ENCODE measurements around the gene TMEM222.

Gene TMEM222

DNA sequence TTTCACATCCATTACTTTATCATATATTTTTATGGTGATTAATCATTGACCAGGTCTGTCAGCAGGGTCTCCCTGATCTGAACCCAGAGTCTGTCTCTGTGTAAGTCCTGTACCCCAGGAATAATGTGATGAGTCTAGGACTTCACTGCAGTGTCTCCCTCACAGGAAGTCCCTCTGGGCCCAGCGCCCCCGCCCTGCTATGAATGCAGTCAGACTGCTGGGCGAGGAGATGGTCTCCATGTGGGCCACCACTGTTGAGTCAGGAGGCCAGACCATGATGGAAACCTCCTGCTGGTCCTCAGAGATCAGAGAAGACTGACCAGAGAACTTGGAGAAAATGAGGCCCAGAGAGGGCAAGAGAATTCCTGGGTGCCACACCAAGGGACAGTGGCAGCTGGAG, 9.5 kb downstream of the TMEM222 start:
- Histone ChIP-seq H3K36me3 (ENCODE audit: low read length) (peaks cover 6% of the 10 kb centered on the region; the same call in 1 of the 2 replicates), H3F3A (ENCODE audit: insufficient read depth) (no peaks in the 10 kb centered on the region)

DNA sequence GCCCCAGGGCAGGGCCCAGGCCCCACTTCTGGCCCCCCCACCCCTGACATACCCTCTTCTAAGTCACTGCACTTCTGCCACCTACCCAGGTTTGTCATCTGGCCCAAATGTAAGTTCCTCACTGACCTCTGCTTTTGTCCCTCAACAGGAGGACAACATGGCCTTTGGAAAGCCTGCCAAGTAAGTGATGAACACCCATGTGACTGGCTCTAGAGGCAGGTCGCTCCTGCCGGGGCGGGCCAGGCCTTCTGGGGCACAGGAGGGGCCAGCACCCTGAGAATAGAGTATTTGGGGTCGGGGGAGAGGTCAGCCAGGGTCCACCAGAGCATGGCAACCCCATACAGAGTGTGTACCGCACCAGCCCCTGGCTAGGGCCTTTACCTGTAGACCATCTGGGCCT, 10.0 kb downstream of the TMEM222 start:
- H4K20me1 ChIP-seq (ENCODE audit: low read depth, low read length): no peaks in the 10 kb centered on the region; the same call in 1 of the 2 replicates
- H3K4me2 ChIP-seq (ENCODE audit: low read depth, low read length, poor library complexity, severe bottlenecking): no peak overlapping the region
- H3F3A ChIP-seq (ENCODE audit: insufficient read depth): no peaks in the 10 kb centered on the region
- no peak overlapping the region for H2AFZ ChIP-seq (ENCODE audit: low read depth, low read length, severe bottlenecking)
- no peak overlapping the region for H3K27ac ChIP-seq (ENCODE audit: low read depth, low read length)
- H3K9me2 ChIP-seq (replicated peaks; ENCODE audit: insufficient read depth, low read length): no peaks in the 10 kb centered on the region
- TF ChIP-seq EZH2phosphoT487 (conservative IDR thresholded peaks at IDR 0.05; ENCODE audit: low read length): no peak
- TF ChIP-seq, protein P1, sequence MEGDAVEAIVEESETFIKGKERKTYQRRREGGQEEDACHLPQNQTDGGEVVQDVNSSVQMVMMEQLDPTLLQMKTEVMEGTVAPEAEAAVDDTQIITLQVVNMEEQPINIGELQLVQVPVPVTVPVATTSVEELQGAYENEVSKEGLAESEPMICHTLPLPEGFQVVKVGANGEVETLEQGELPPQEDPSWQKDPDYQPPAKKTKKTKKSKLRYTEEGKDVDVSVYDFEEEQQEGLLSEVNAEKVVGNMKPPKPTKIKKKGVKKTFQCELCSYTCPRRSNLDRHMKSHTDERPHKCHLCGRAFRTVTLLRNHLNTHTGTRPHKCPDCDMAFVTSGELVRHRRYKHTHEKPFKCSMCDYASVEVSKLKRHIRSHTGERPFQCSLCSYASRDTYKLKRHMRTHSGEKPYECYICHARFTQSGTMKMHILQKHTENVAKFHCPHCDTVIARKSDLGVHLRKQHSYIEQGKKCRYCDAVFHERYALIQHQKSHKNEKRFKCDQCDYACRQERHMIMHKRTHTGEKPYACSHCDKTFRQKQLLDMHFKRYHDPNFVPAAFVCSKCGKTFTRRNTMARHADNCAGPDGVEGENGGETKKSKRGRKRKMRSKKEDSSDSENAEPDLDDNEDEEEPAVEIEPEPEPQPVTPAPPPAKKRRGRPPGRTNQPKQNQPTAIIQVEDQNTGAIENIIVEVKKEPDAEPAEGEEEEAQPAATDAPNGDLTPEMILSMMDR (IDR thresholded peaks at IDR 0.05; ENCODE audit: insufficient read depth, low read length, poor library complexity, severe bottlenecking): no peak
- 0 out of 2 replicates have a peak, but pooled peaks cover 1% of the 10 kb centered on the region for H3K36me3 ChIP-seq (ENCODE audit: low read length)
- no peaks in the 10 kb centered on the region for H3K27me3 ChIP-seq (ENCODE audit: low read length)
- H3K4me3 ChIP-seq (ENCODE audit: insufficient read depth, low read length, poor library complexity, severe bottlenecking): no peak overlapping the region
- no peaks in the 10 kb centered on the region for H3K9me3 ChIP-seq (ENCODE audit: insufficient read depth, low read length)
- H3K79me2 ChIP-seq (ENCODE audit: insufficient read depth, low read length): peaks cover 35% of the 10 kb centered on the region
- H3K9ac ChIP-seq (ENCODE audit: low read length): no peak overlapping the region

More for the DNA sequence above, 9.5 kb downstream of the TMEM222 start:
- Histone ChIP-seq H3K27ac (ENCODE audit: low read depth, low read length) (no peak overlapping the region), H3K4me2 (ENCODE audit: low read depth, low read length, poor library complexity, severe bottlenecking) (no peak overlapping the region), H3K79me2 (ENCODE audit: insufficient read depth, low read length) (peaks cover 40% of the 10 kb centered on the region), H3K4me3 (ENCODE audit: insufficient read depth, low read length, poor library complexity, severe bottlenecking) (no peak overlapping the region), H3K9me2 (replicated peaks; ENCODE audit: insufficient read depth, low read length) (no peaks in the 10 kb centered on the region), H3K27me3 (ENCODE audit: low read length) (no peaks in the 10 kb centered on the region), H4K20me1 (ENCODE audit: low read depth, low read length) (no peaks in the 10 kb centered on the region; the same call in 1 of the 2 replicates), H2AFZ (ENCODE audit: low read depth, low read length, severe bottlenecking) (no peak overlapping the region), H3K9ac (ENCODE audit: low read length) (no peak overlapping the region), H3K9me3 (ENCODE audit: insufficient read depth, low read length) (no peaks in the 10 kb centered on the region)
- no peak for TF ChIP-seq EZH2phosphoT487 (conservative IDR thresholded peaks at IDR 0.05; ENCODE audit: low read length)
- TF ChIP-seq, protein P1 (IDR thresholded peaks at IDR 0.05; ENCODE audit: insufficient read depth, low read length, poor library complexity, severe bottlenecking): no peak

DNA sequence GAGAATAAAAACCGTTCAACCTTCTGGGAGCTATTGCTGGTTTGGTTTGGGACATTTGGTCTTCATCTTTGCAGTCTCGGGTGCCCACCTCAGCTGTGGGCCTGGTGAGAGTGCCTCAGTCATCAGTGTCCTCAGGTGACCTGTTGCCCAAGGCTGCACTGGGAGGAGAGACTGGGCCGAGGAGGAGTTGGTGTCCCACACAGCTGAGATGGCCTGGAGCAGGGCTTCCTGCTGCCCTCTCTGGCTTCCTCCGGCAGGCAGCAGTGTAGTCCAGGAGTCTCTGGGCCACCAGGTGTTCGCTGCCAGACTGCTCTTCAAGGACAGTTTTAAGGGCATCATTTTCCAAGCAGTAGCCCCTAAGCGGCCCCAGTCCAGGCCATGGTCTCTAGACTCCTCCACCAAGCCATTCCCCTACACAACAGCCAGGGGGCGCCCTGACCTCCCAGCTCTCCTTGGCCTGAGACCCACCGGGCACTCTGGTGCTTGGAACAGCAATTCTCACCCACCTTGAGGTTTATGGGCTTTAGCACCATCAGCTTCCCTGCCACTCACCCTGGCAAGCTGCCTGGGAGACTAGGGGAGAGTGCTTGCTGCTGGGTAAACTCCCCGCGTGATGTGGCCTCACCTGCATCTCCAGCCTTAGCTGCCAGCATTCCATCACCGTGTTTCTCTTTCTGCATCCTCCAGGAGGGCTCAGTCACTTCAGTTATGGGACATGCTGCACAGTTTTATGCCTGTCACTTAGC, 10.7 kb downstream of the TMEM222 start:
- no peak for TF ChIP-seq EZH2phosphoT487 (conservative IDR thresholded peaks at IDR 0.05; ENCODE audit: low read length)
- TF ChIP-seq, protein P1 (IDR thresholded peaks at IDR 0.05; ENCODE audit: insufficient read depth, low read length, poor library complexity, severe bottlenecking): peak; percentile 60
- Histone ChIP-seq H3K4me2 (ENCODE audit: low read depth, low read length, poor library complexity, severe bottlenecking) (no peak overlapping the region), H3K9ac (ENCODE audit: low read length) (no peak overlapping the region), H4K20me1 (ENCODE audit: low read depth, low read length) (no peaks in the 10 kb centered on the region; the same call in 1 of the 2 replicates), H3K9me3 (ENCODE audit: insufficient read depth, low read length) (no peaks in the 10 kb centered on the region), H3K9me2 (replicated peaks; ENCODE audit: insufficient read depth, low read length) (no peaks in the 10 kb centered on the region), H3K36me3 (ENCODE audit: low read length) (no peaks in the 10 kb centered on the region), H2AFZ (ENCODE audit: low read depth, low read length, severe bottlenecking) (no peak overlapping the region), H3K79me2 (ENCODE audit: insufficient read depth, low read length) (peaks cover 28% of the 10 kb centered on the region), H3K27ac (ENCODE audit: low read depth, low read length) (no peak overlapping the region), H3K27me3 (ENCODE audit: low read length) (no peaks in the 10 kb centered on the region), H3K4me3 (ENCODE audit: insufficient read depth, low read length, poor library complexity, severe bottlenecking) (no peak overlapping the region), H3F3A (ENCODE audit: insufficient read depth) (no peaks in the 10 kb centered on the region)
